Ramos (cell line): ENCODE results near the gene TRIM15.
"Not testable (repeated sequence)": the region's sequence is repeated elsewhere in the genome, so short reads cannot be mapped to it uniquely, and the experiment has no call there.

Experiments used
- in situ Hi-C: fragments of 300-500 bp; cut with MboI; formaldehyde crosslinking; loops from one replicate; pipeline ENCODE4 v1.14.3; 2022; ENCODE audit warnings: low sequenced_read_pairs; ENCODE audit not compliant: unreplicated experiment

Gene TRIM15

GRCh38 chr6:30221395-30221794 is 58.0 kb downstream of the TRIM15 start:
- in situ Hi-C loops, result not testable (repeated sequence)

GRCh38 chr6:30221956-30222355 is 58.6 kb downstream of the TRIM15 start:
- in situ Hi-C loops, result not testable (repeated sequence)
